ENCODE results near the gene F2R. TPM values are rescaled to one million over a fixed set of nuclear protein-coding genes. Genes with fewer than 3 reads are reported as not detected.
"Not testable (repeated sequence)": the region's sequence is repeated elsewhere in the genome, so short reads cannot be mapped to it uniquely, and the experiment has no call there.

F2R gene
- polyA plus RNA-seq, 1 donor, result 52.5 TPM

- Histone ChIP-seq H3K27ac (ENCODE audit: low read length) (no peak overlapping the region), H3K9me3 (ENCODE audit: control insufficient read depth, low read depth, low read length) (no peaks in the 10 kb centered on the region), H3K4me1 (ENCODE audit: control insufficient read depth, insufficient read depth, low read length) (peaks cover 4% of the 10 kb centered on the region), H3K27me3 (ENCODE audit: control insufficient read depth, insufficient read depth, low read length) (no peaks in the 10 kb centered on the region), H3K4me3 (ENCODE audit: low read length) (no peak overlapping the region), H3K36me3 (ENCODE audit: control insufficient read depth, insufficient read depth, low read length) (no peaks in the 10 kb centered on the region)
- no CpG with 5 or more reads among the region's 3 CpGs for WGBS (ENCODE audit: insufficient coverage, low lambda C conversion rate)
- no peak for DNase-seq
These were observed 36.7 kb upstream of the F2R start for GRCh38 chr5:76679231-76679630.

DNA sequence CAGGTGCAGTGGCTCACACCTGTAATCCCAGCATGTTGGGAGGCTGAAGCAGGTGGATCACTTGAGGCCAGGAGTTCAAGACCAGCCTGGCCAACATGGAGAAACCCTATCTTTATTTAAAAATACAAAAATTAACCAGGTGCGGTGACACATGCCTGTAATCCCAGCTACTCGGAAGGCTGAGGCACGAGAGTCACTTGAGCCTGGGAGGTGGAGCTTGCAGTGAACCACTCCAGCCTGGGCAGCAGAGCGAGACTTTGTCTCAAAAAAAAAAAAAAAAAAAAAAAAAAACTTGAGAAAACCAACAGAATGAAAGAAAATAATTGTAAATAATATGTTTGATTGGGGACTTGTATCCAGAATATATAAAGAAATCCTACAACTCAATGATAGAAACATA lies 35.1 kb upstream of the F2R start:
- not testable (repeated sequence) for DNase-seq; H3K36me3 ChIP-seq (ENCODE audit: control insufficient read depth, insufficient read depth, low read length); H3K9me3 ChIP-seq (ENCODE audit: control insufficient read depth, low read depth, low read length); H3K27me3 ChIP-seq (ENCODE audit: control insufficient read depth, insufficient read depth, low read length); H3K4me3 ChIP-seq (ENCODE audit: low read length); H3K27ac ChIP-seq (ENCODE audit: low read length)
- H3K4me1 ChIP-seq (ENCODE audit: control insufficient read depth, insufficient read depth, low read length), result peaks cover 12% of the 10 kb centered on the region
- WGBS (ENCODE audit: insufficient coverage, low lambda C conversion rate), result no CpG with 5 or more reads among the region's 4 CpGs

DNA sequence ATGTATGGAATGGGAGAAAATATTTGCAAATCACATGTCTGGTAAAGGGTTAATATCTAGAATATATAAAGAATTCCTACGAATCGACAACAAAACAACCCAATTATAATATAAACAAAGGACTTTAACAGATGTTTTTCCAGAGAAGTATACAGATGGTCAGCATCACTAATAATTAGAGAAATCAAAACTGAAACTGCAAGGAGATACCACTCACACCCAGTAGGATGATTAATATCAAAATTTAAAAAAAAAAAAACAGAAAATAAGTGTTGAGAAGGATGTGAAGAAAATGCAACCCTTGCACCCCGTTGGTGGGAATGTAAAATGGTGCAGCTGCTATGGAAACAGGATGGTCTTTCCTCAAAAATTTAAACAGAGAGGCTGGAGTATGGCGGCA lies 34.6 kb upstream of the F2R start:
- Histone ChIP-seq H3K4me1 (ENCODE audit: control insufficient read depth, insufficient read depth, low read length) (peaks cover 12% of the 10 kb centered on the region), H3K36me3 (ENCODE audit: control insufficient read depth, insufficient read depth, low read length) (no peaks in the 10 kb centered on the region), H3K27me3 (ENCODE audit: control insufficient read depth, insufficient read depth, low read length) (no peaks in the 10 kb centered on the region), H3K27ac (ENCODE audit: low read length) (no peak overlapping the region), H3K4me3 (ENCODE audit: low read length) (no peak overlapping the region), H3K9me3 (ENCODE audit: control insufficient read depth, low read depth, low read length) (no peaks in the 10 kb centered on the region)
- 100% methylated on average over 1 of the region's 4 CpGs for WGBS (ENCODE audit: insufficient coverage, low lambda C conversion rate)
- DNase-seq, result no peak

DNA sequence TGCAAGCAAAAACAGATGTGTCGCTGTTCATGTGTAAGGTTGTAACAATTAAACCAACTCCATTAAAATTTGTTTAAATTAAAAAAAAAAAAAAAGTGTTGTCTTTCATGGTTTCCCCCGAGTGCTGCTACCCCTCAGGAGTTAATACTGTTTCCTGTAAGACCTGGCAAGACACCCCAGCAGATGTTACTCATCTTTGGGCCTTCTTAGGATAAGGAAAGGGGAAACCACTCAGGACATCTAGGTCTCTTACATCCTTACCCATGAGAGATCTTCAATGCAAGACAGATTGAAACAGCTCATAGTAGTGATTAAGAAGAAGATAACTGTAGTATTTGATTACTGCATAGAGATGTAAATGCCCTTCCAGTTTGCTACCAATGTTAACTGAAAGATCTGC lies 33.5 kb upstream of the F2R start:
- no peaks in the 10 kb centered on the region for H3K27me3 ChIP-seq (ENCODE audit: control insufficient read depth, insufficient read depth, low read length)
- peaks cover 12% of the 10 kb centered on the region for H3K4me1 ChIP-seq (ENCODE audit: control insufficient read depth, insufficient read depth, low read length)
- no peaks in the 10 kb centered on the region for H3K9me3 ChIP-seq (ENCODE audit: control insufficient read depth, low read depth, low read length)
- no CpG with 5 or more reads among the region's 2 CpGs for WGBS (ENCODE audit: insufficient coverage, low lambda C conversion rate)
- no peak overlapping the region for H3K4me3 ChIP-seq (ENCODE audit: low read length)
- no peak overlapping the region for H3K27ac ChIP-seq (ENCODE audit: low read length)
- H3K36me3 ChIP-seq (ENCODE audit: control insufficient read depth, insufficient read depth, low read length), result no peaks in the 10 kb centered on the region
- DNase-seq, result no peak

- Histone ChIP-seq H3K36me3 (ENCODE audit: control insufficient read depth, insufficient read depth, low read length) (no peaks in the 10 kb centered on the region), H3K9me3 (ENCODE audit: control insufficient read depth, low read depth, low read length) (no peaks in the 10 kb centered on the region), H3K27ac (ENCODE audit: low read length) (peak overlapping the region; percentile 80), H3K4me1 (ENCODE audit: control insufficient read depth, insufficient read depth, low read length) (peaks cover 16% of the 10 kb centered on the region), H3K4me3 (ENCODE audit: low read length) (no peak overlapping the region), H3K27me3 (ENCODE audit: control insufficient read depth, insufficient read depth, low read length) (no peaks in the 10 kb centered on the region)
- DNase-seq, result peak; percentile 42 to 58
- 19% methylated on average over 3 of the region's 9 CpGs for WGBS (ENCODE audit: insufficient coverage, low lambda C conversion rate)
These were observed 31.9 kb upstream of the F2R start for GRCh38 chr5:76683816-76684731.

DNA sequence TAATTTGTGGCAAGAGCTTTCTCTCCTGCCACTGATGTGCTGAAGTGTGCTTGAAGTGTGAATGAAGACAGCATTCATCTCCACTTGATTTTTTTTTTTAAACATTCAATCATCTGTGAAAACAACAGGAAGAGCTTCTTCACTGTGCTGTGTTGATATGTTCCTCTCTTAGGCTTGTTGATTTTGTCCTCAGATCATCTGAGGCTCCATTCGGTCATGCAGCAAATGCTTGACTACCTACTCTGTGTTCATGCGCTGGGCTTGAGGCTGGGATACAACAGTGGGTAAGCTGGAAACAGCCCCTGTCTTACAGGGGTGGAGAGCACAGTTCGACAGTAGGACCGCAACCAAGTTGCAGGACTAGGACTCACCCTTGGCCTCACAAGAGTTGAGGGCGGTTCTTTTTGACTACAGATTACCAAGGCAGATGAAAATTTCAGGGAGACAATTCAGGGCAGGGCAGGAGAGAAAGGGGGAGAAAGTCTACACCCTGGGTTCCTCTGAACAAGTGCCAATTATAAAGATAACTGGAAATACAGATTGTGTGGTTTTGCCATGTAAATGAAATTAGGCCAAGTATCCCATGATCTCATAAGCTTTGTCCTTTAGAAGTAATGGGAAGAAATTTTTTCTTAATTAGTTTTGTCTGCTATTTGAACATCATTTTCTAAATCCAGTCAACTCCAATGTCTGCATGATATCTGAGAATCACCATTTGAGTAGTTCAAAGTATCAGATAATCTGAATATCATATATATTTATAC lies 31.0 kb upstream of the F2R start:
- WGBS (ENCODE audit: insufficient coverage, low lambda C conversion rate), result 80% methylated on average over 1 of the region's 5 CpGs
- H3K4me3 ChIP-seq (ENCODE audit: low read length), result no peak overlapping the region
- H3K27me3 ChIP-seq (ENCODE audit: control insufficient read depth, insufficient read depth, low read length), result no peaks in the 10 kb centered on the region
- H3K36me3 ChIP-seq (ENCODE audit: control insufficient read depth, insufficient read depth, low read length), result no peaks in the 10 kb centered on the region
- DNase-seq, result peak in 1 of 2 donors; percentile 45
- peaks cover 21% of the 10 kb centered on the region for H3K4me1 ChIP-seq (ENCODE audit: control insufficient read depth, insufficient read depth, low read length)
- H3K9me3 ChIP-seq (ENCODE audit: control insufficient read depth, low read depth, low read length), result no peaks in the 10 kb centered on the region
- H3K27ac ChIP-seq (ENCODE audit: low read length), result peak overlapping the region; percentile 80

GRCh38 chr5:76685704-76686103 lies 30.2 kb upstream of the F2R start:
- Histone ChIP-seq H3K27ac (ENCODE audit: low read length) (peak overlapping the region; percentile 80), H3K9me3 (ENCODE audit: control insufficient read depth, low read depth, low read length) (no peaks in the 10 kb centered on the region), H3K36me3 (ENCODE audit: control insufficient read depth, insufficient read depth, low read length) (no peaks in the 10 kb centered on the region), H3K4me3 (ENCODE audit: low read length) (no peak overlapping the region), H3K27me3 (ENCODE audit: control insufficient read depth, insufficient read depth, low read length) (no peaks in the 10 kb centered on the region), H3K4me1 (ENCODE audit: control insufficient read depth, insufficient read depth, low read length) (peaks cover 26% of the 10 kb centered on the region)
- no CpG with 5 or more reads among the region's 3 CpGs for WGBS (ENCODE audit: insufficient coverage, low lambda C conversion rate)
- peak; percentile 73 to 88 for DNase-seq

- no peaks in the 10 kb centered on the region for H3K9me3 ChIP-seq (ENCODE audit: control insufficient read depth, low read depth, low read length)
- H3K36me3 ChIP-seq (ENCODE audit: control insufficient read depth, insufficient read depth, low read length), result no peaks in the 10 kb centered on the region
- peak overlapping the region; percentile 22 for H3K27ac ChIP-seq (ENCODE audit: low read length)
- DNase-seq, result no peak
- peaks cover 39% of the 10 kb centered on the region for H3K4me1 ChIP-seq (ENCODE audit: control insufficient read depth, insufficient read depth, low read length)
- H3K4me3 ChIP-seq (ENCODE audit: low read length), result no peak overlapping the region
- H3K27me3 ChIP-seq (ENCODE audit: control insufficient read depth, insufficient read depth, low read length), result no peaks in the 10 kb centered on the region
- 71% methylated on average over 1 of the region's 1 CpG for WGBS (ENCODE audit: insufficient coverage, low lambda C conversion rate)
These were observed 27.7 kb upstream of the F2R start for GRCh38 chr5:76688212-76688611.

DNA sequence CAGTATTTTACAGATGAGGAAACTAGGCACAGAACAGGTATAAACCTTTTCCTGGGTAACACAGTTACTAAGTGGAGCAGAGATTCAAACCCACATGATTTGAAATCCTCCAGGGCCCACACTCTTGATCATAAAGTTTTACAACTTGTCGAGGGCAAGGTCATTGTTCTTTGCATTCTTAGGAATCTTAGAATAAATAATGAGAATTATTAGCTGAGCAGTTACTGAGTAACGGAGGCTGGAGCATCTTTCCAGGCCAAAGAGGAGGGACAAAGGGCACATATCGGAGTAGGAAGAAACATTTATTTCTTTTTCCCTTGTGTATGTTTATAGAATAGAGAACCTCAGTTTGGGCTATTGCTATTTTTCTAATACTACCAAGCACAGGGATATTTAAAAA lies 27.1 kb upstream of the F2R start:
- Histone ChIP-seq H3K9me3 (ENCODE audit: control insufficient read depth, low read depth, low read length) (no peaks in the 10 kb centered on the region), H3K27me3 (ENCODE audit: control insufficient read depth, insufficient read depth, low read length) (no peaks in the 10 kb centered on the region), H3K36me3 (ENCODE audit: control insufficient read depth, insufficient read depth, low read length) (no peaks in the 10 kb centered on the region), H3K4me3 (ENCODE audit: low read length) (no peak overlapping the region), H3K27ac (ENCODE audit: low read length) (peak overlapping the region; percentile 22), H3K4me1 (ENCODE audit: control insufficient read depth, insufficient read depth, low read length) (peaks cover 35% of the 10 kb centered on the region)
- DNase-seq, result peak; percentile 66 to 88
- WGBS (ENCODE audit: insufficient coverage, low lambda C conversion rate), result 0% methylated on average over 2 of the region's 3 CpGs

- H3K4me1 ChIP-seq (ENCODE audit: control insufficient read depth, insufficient read depth, low read length), result peaks cover 35% of the 10 kb centered on the region
- peak overlapping the region; percentile 65 for H3K27ac ChIP-seq (ENCODE audit: low read length)
- H3K36me3 ChIP-seq (ENCODE audit: control insufficient read depth, insufficient read depth, low read length), result no peaks in the 10 kb centered on the region
- H3K4me3 ChIP-seq (ENCODE audit: low read length), result no peak overlapping the region
- DNase-seq, result peak in 1 of 2 donors; percentile 23
- WGBS (ENCODE audit: insufficient coverage, low lambda C conversion rate), result no CpG with 5 or more reads among the region's 3 CpGs
- no peaks in the 10 kb centered on the region for H3K9me3 ChIP-seq (ENCODE audit: control insufficient read depth, low read depth, low read length)
- H3K27me3 ChIP-seq (ENCODE audit: control insufficient read depth, insufficient read depth, low read length), result no peaks in the 10 kb centered on the region
These were observed 26.4 kb upstream of the F2R start for GRCh38 chr5:76689321-76690036.
